Activated T-cell treated with anti-CD3 and anti-CD28 coated beads for 1 hour (primary cell): ENCODE data around the gene OR5AR1.
"Not testable (repeated sequence)": the region's sequence is repeated elsewhere in the genome, so short reads cannot be mapped to it uniquely, and the experiment has no call there.

Experiments
- DNase-seq: peaks from one replicate; pipeline ENCODE4 v3.0.0-alpha.2; 2020; ENCODE audit warnings: low read depth

Gene OR5AR1

GRCh38 chr11:56663386-56663785 is at the start of gene OR5AR1:
Gene OR5AR1, plus strand, starts transcription at chr11:56663686. Its CDS starts 0 bp downstream, at chr11:56663686.
- DNase-seq = no peak

- no peak for DNase-seq
Observed at GRCh38 chr11:56624661-56625110, 38.8 kb upstream of the OR5AR1 start.

GRCh38 chr11:56625946-56626345 is 37.5 kb upstream of the OR5AR1 start:
- no peak for DNase-seq

- DNase-seq = no peak
Observed at GRCh38 chr11:56632329-56632728, 31.2 kb upstream of the OR5AR1 start.

GRCh38 chr11:56636861-56637260 is 26.6 kb upstream of the OR5AR1 start:
- DNase-seq = no peak

- DNase-seq = no peak
Observed at GRCh38 chr11:56637500-56637899, 26.0 kb upstream of the OR5AR1 start.

- no peak for DNase-seq
Observed at GRCh38 chr11:56642339-56642738, 21.1 kb upstream of the OR5AR1 start, which contains the start of gene OR5AP2. Gene OR5AP2, minus strand, starts transcription at chr11:56642439. Its CDS starts 0 bp downstream, at chr11:56642439.

GRCh38 chr11:56659755-56660154 is 3.7 kb upstream of the OR5AR1 start:
- no peak for DNase-seq

- DNase-seq = no peak
Observed at GRCh38 chr11:56670984-56671383, 7.5 kb downstream of the OR5AR1 start.

GRCh38 chr11:56688554-56689100 is 25.1 kb downstream of the OR5AR1 start:
- no peak for DNase-seq

GRCh38 chr11:56691179-56691578 is 27.7 kb downstream of the OR5AR1 start:
- DNase-seq = not testable (repeated sequence)

- no peak for DNase-seq
Observed at GRCh38 chr11:56693428-56693827, 29.9 kb downstream of the OR5AR1 start.

GRCh38 chr11:56698795-56699194 is 35.3 kb downstream of the OR5AR1 start, which contains the start of gene OR9G1:
Gene OR9G1, plus strand, starts transcription at chr11:56699095. Its CDS starts 1,293 bp downstream, at chr11:56700388.
- no peak for DNase-seq

GRCh38 chr11:56700242-56700913 is 36.9 kb downstream of the OR5AR1 start:
- DNase-seq = no peak

GRCh38 chr11:56700914-56701485 is 37.5 kb downstream of the OR5AR1 start:
- DNase-seq = no peak

- DNase-seq = no peak
Observed at GRCh38 chr11:56705784-56706396, 42.4 kb downstream of the OR5AR1 start.

GRCh38 chr11:56706486-56706885 is 43.0 kb downstream of the OR5AR1 start:
- no peak for DNase-seq

- DNase-seq = no peak
Observed at GRCh38 chr11:56714206-56714605, 50.7 kb downstream of the OR5AR1 start.
